Hematopoietic multipotent progenitor cell treated with erythropoietin and hydrocortisone succinate and interleukin-3 and kit ligand, for 17 days (in vitro differentiated cells): Measurements from ENCODE around the gene HLF.
A peak's percentile ranks its signal among the peaks of the same experiment; 100 is the strongest.

Experiments
- DNase-seq: peaks from one replicate; pipeline ENCODE4 v3.0.0-alpha.2; 2015; ENCODE audit warnings: low spot score

The HLF gene

GRCh38 chr17:55292094-55292493 is 27.3 kb downstream of the HLF start:
- DNase-seq, result no peak

DNA sequence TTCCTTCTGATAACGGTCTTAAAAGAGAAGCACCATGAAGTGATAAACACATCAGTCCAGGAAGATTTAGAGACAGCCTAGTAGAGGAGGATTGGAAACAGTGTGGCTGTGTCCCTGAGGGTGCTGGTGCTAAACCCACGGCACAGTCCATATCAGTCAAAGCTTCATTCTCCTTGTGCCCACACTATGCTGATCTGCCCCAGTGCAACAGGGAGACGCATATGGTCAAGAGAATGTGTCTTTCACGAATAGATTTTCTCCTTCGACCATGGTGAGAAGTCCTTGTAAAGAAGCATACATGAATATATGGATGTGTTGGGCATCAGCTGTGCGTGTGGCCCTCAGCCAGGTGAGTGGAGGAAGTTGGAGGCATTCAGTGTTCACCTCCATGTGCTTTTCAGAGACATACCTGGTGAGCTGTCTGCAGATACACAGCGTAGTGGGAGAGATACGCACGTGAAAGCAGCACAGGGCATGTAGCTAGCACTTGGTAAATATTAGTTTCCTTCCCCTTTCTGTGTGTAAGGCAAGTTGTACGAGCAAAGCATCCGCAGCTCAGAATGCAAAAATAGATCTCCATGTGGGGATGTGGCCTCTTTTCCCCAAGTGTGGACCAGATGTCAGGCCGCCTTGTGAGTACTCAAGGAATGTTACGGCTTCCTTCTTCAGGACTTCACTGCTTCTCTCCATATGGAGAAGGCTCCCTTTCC is 29.4 kb downstream of the HLF start:
- no peak for DNase-seq

DNA sequence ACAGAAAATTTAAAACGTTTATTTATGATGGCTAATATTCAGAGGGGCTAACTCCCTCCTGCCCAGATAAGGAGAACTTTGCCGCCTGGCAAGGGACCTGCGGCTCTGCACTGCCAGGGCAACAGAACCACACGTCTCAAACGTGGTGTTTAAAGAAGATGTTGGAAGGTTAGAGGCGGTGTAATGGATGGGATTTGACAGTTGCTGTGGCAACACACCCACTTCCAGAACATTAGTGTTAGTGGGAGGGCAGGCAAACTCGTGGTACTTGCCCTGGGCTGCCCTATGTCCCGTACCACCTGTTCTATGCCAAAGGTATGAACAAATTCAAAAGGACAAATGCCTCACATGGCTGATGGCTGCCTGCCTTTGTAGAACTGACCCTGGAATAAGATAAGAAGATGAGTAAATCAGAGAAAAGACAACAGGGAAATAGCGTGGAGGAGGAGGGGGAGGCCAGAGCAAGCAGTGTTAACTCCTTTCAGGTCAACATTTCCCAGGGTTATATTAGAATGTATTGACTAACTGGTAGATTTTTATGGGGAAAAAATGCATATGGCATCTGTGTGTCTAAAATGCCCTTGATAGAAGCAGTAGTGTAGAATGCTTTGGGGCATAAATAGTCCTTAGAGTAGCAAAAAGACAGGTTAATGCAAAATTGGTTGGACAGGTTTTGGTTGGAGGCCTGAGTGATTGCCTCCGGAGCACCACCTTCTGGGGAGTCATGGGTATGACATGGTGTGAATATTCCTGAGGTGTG is 30.8 kb downstream of the HLF start:
- DNase-seq, result peak; percentile 39

GRCh38 chr17:55296171-55296695 is 31.5 kb downstream of the HLF start:
- no peak for DNase-seq

GRCh38 chr17:55296699-55297098 is 31.9 kb downstream of the HLF start:
- no peak for DNase-seq

DNA sequence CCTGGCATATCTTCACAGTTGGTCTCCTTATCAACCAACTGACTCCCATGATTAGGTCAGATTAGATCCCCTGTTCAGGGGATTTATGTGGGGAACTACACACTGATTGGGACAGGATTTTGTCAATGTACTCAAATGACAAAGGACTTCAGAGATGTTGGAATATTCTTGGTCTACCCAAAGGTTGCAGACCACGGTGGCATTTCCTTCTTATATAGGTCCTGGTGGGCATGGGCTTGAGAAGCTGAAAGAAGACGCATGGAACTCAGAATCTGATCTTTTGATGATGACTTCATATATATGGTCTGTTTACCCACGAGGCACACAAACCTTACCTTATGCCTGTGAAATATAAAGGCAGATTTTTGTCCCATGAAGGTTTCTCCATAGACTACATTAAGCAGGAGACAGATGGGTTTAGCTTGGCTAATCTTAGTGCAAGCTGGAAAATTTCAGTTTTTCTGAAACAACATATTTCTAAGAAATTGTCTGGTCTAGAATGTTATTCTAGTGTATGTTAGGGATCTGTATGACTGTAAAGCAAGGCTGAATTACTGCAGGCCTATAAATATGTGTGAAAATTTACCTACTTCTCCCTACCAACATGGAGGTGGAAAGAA is 33.5 kb downstream of the HLF start:
- DNase-seq, result no peak

- no peak for DNase-seq
Observed at GRCh38 chr17:55299162-55299838, 34.5 kb downstream of the HLF start.

DNA sequence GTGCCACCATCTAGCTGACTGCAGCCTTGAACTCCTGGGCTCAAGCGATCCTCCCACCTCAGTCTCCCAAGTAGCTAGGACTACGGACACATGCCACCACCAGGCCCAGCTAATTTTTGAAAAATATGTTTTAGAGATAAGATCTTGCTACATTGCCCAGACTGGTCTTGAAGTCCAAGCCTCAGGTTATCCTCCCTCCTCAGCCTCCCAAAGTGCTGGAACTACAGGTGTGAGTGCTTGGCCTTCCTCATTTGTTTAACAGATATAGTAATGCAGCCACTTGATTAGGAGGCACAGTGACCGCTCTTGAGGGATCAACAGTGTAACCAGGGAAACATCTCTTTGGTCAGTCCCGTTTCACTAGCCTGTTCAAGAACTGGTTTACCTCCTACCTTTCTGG is 35.1 kb downstream of the HLF start:
- DNase-seq, result no peak

- DNase-seq, result no peak
Observed at GRCh38 chr17:55300479-55301290, 35.9 kb downstream of the HLF start.

DNA sequence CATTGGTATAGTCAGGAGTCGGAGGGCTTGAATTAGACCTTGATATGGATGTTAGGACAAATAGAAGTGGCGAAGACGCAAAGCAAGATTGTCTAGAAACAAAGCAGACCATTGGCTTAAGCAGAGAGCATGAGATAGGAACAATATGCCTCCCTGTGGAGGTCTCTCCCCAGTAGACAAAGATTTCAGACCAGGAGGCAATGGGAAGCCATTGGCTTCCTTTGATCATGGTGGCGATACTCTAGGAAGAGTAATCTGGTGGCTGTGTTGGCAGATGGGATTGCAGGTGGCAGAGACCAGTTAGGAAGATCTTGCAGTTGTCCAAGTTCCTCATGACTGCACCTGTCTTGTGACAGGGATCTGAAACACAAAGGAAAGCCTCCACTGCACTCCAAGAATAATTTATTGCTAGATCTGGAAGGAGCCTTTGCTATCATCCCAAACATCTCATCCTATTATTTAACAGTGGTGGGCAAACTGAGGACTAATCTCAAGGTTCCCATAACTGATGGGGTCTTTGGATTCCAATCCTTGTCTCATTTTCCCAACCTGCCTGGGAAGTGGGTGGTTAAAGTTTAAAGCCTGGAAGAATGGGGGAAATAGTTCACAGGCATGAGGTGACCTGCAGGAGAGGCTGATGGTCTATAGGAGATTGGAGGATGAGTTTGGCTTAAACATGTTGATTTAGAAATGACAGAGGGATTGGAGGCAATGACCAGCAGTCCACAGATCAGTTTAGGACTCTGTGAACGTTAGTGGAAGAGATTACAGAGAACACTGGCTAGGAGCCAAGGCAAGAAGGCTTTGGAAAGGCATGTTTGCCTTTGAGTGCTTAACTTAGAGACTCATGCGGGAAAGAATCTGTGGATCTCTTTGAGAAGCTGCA is 37.0 kb downstream of the HLF start:
- DNase-seq, result no peak

GRCh38 chr17:55302407-55302787 is 37.6 kb downstream of the HLF start:
- DNase-seq, result no peak

DNA sequence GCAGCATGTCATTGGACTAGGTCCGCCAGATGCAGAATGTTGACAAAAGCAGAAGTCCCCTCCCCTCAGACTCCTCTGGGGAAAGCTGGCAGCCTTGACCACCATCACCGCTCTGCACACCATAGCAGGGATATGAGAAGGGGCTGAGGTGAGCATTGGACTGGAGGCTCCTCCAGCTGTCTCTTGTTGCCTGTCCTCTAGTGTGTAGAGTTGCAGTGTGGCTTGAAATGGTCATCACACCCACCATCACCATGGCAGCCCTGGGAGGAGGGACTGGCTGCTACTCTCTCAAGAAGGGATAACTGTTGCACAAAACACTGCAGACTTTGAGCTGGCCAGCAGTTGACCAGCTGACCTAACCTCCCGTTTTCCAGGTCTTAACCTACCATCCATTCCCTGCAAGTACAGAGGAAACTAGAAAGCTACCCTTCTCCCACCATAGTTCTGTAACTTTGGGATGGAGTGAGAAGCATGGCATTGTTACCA is 38.3 kb downstream of the HLF start:
- DNase-seq, result no peak

- no peak for DNase-seq
Observed at GRCh38 chr17:55303701-55304145, 39.0 kb downstream of the HLF start.

DNA sequence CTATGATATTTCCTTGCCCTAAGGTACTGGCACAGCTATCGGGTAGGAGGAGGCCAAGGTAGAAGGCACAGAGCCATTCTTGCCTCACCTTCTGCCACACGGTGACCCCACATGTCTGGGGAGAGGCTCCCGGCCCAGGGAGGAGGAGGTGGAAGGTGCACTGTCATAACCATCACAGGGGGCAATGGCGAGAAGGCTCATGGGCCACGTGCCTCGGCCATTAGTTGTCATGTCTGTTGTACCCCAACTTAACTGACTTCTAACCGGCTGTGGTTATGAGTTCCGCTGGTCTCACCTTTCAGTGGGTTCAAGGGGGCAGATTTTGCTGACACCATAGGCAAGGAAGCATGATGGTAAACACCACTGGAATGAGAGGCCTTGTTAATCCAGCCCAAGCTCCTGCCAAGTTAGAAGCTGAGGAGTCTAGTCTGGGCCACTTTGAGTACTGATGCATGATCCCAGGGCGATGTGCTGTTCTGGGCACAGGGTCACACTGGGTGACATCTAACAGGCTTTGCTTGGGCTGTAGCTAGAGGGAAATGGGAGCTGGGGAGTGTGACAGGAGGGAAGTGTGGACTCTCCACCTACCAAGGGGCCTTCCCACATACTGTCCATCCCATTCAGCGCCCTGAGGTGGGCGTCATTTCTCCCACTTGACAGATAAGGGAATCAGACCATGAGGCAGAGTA is 39.6 kb downstream of the HLF start:
- no peak for DNase-seq

DNA sequence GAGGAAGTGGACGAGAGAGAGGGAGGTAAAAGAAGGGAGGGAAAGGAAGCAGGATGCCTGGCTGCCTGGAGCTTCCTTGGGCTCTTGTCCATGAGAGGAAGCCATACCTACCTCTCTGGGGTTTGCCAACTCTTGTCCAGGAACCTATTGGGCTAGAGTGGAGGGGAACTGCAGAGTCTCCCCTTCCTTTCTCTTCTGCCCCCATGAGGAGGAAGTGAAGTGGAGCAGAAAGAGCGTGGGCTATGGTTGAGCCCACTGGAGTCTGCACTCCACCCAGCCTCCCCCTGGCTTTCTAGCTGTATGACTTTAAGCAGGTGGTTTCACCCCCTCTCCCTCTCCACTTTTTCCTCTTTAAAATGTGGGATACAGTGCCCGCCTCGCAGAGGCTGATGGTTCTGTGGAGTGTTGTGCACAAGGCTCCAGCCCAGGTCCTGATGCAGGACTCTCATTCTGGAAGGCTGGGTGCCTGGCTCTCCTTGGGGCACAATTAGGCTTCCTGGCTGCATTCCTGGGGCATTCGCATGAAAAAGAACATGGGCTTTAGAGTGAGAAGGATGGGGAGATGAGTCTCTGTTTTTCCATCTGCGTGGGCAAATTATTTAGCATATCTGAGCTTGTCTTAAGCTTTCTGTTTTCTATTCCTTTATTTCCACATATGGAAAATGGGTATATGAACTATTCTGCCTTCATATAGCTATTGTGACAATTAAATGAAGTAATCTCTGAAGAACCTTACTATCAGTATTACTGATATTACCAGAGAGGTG is 40.7 kb downstream of the HLF start:
- DNase-seq, result no peak

DNA sequence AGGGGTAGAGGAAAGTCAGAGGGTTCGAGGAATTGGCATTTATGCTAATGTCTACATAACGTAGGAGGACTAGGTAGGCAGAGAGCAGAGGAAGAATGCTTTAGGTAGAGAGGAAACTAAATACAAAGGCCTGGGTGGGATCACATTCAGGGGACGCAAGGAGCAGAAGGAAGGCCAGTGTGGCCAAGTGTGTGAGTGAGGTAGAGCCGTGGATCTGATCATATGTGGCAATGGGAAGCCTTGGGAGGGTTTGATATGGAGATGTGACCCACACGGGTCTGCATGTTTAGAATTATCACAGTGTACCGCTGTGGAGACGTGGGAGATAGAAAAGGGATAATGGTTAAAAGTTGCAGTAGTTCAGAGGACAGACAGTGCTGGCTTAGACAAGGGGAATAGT is 43.1 kb downstream of the HLF start:
- DNase-seq, result no peak

GRCh38 chr17:55308613-55309391 is 44.0 kb downstream of the HLF start:
- DNase-seq, result no peak

DNA sequence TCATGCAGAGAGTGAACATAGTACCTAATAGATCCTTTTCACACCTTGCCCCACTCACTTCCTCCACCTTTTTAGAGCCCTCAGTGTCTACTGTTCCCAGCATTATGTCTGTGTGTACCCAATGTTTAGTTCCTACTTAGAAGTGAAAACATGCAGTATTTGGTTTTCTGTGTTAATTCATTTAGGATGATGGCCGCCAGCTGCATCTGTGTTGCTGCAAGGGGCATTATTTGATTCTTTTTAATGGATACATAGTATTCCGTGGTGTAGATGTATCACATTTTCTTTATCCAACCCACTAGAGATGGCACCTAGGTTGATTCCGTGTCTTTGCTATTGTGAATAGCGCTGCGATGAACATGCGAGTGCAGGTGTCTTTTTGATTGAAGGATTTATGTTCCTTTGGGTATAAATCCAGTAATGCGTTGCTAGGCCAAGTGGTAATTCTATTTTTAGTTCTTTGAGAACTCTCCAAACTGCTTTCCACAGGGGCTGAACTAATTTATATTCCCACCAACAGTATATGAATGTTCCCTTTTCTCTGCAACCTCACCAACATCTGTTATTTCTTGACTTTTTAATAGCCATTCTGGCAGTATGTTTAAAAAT is 47.1 kb downstream of the HLF start:
- DNase-seq, result no peak
